GM12878 (cell line): Measurements from ENCODE around the gene GPT2. TPM values are rescaled to one million over a fixed set of nuclear protein-coding genes. Genes with fewer than 3 reads are reported as not detected.

ENCODE experiments used
- ATAC-seq: fragments of 200-7000 bp; cut with Tn5 transposase; 3 replicates; pipeline ENCODE4 v1.9.1; 2020; ENCODE audit warnings: mild to moderate bottlenecking, moderate library complexity
- BruUV-seq: library from RNA; stranded (reverse); fragments of 400-500 nt; replicated peaks from 2 replicates; lab custom pipeline; 2021; lab: Mats Ljungman, UMichigan
- CTCF ChIA-PET: fragments of 300-600 bp; sonication (Branson Sonifier 250); formaldehyde crosslinking; extraction: SDS; loops from one replicate; lab custom pipeline; 2021; ENCODE audit warnings: inconsistent platforms; lab: Yijun Ruan, JAX
- POLR2A ChIA-PET: fragments of 350-600 bp; formaldehyde crosslinking; extraction: SDS; loops from one replicate; lab custom pipeline; 2021; ENCODE audit warnings: inconsistent platforms; lab: Charles Lee
- RAD21 ChIA-PET: fragments of 300-600 bp; sonication (Branson Sonifier 250); formaldehyde crosslinking; loops from one replicate; lab custom pipeline; 2023; ENCODE audit warnings: antibody characterized with exemption; ENCODE audit not compliant: unreplicated experiment; lab: Charles Lee
- SMC1A ChIA-PET: fragments of 300-600 bp; sonication (Branson Sonifier 250); formaldehyde crosslinking; loops from one replicate; lab custom pipeline; 2023; ENCODE audit not compliant: unreplicated experiment, uncharacterized antibody; lab: Charles Lee
- DNase-seq: peaks from one replicate; pipeline ENCODE4 v3.0.0-alpha.2; 2011; ENCODE audit warnings: low read depth, low spot score
- FAIRE-seq: peaks from 3 replicates; lab custom pipeline; 2011; peaks lifted over from hg19 to GRCh38; lab: Jason Lieb, UNC
- H2AFZ ChIP-seq: 2 replicates; pipeline ENCODE4 v1.6.0; 2011; ENCODE audit warnings: low read depth, low read length, control low read depth; ENCODE audit not compliant: control insufficient read depth
- H3K27ac ChIP-seq: 2 replicates; pipeline ENCODE4 v1.5.1; 2011; ENCODE audit warnings: control low read depth; ENCODE audit not compliant: control insufficient read depth, insufficient read depth
- H3K27me3 ChIP-seq, 2 experiments: replicated peaks in 1 of 2; 2 replicates each; pipeline versions ENCODE4 v1.6.0 to v1.6.1; 2011; ENCODE audit warnings: low read length in 1 of 2; ENCODE audit not compliant: control insufficient read depth in 2 of 2, insufficient read depth in 2 of 2
- H3K36me3 ChIP-seq, 2 experiments: 2 replicates each; pipeline ENCODE4 v1.5.1; 2011; ENCODE audit warnings: low read length in 1 of 2; ENCODE audit not compliant: control insufficient read depth in 2 of 2, insufficient read depth in 2 of 2
- H3K4me1 ChIP-seq: 2 replicates; pipeline ENCODE4 v1.6.1; 2011; ENCODE audit warnings: mild to moderate bottlenecking, low read length, moderate library complexity, mixed read lengths; ENCODE audit not compliant: control insufficient read depth, insufficient read depth
- H3K4me2 ChIP-seq: 2 replicates; pipeline ENCODE4 v1.6.0; 2011; ENCODE audit warnings: control low read depth; ENCODE audit not compliant: control insufficient read depth, insufficient read depth
- H3K4me3 ChIP-seq: fragments of 200-600 bp; sonication (generic); 2 replicates; pipeline ENCODE4 v1.5.1; 2016
- H3K79me2 ChIP-seq: 2 replicates; pipeline ENCODE4 v1.6.0; 2011; ENCODE audit warnings: low read length; ENCODE audit not compliant: control insufficient read depth, insufficient read depth
- H3K9ac ChIP-seq: 2 replicates; pipeline ENCODE4 v1.8.0; 2011; ENCODE audit warnings: low read length, control low read depth, mixed read lengths; ENCODE audit not compliant: control insufficient read depth, insufficient read depth
- H3K9me3 ChIP-seq: replicated peaks from 3 replicates; pipeline ENCODE4 v1.5.1; 2011; ENCODE audit warnings: mild to moderate bottlenecking, low read length; ENCODE audit not compliant: control insufficient read depth, insufficient read depth
- H4K20me1 ChIP-seq: 2 replicates; pipeline ENCODE4 v1.6.0; 2011; ENCODE audit not compliant: control insufficient read depth, insufficient read depth
- ATF2 ChIP-seq: IDR thresholded peaks from 2 replicates; pipeline ENCODE4 v1.6.1; 2012; ENCODE audit warnings: low read length, inconsistent platforms
- E4F1 ChIP-seq: fragments of 450-650 bp; IDR thresholded peaks from 2 replicates; pipeline ENCODE4 v1.6.1; 2018; ENCODE audit warnings: borderline replicate concordance, mild to moderate bottlenecking; ENCODE audit not compliant: partially characterized antibody
- SMARCA5 ChIP-seq: fragments of 450-650 bp; IDR thresholded peaks from 2 replicates; pipeline ENCODE4 v1.6.1; 2017; ENCODE audit warnings: mild to moderate bottlenecking
- WGBS: methylation state at CpG from one replicate; pipeline ENCODE4 v1.1.6; 2016; ENCODE audit warnings: low lambda C conversion rate; ENCODE audit not compliant: insufficient replicate concordance, insufficient coverage; ENCODE audit errors: missing lambda C conversion rate; 5-methylcytosine and 5-hydroxymethylcytosine counted together
- in situ Hi-C: fragments of 300-500 bp; cut with MboI; formaldehyde crosslinking; loops from 9 replicates; pipeline ENCODE4 v1.14.3; 2018; ENCODE audit warnings: mixed read lengths
- intact Hi-C: fragments of 100-400 bp; cut with micrococcal nuclease; formaldehyde crosslinking; loops from one replicate; pipeline ENCODE4 v1.14.2; 2022; ENCODE audit not compliant: unreplicated experiment
- polyA plus RNA-seq, 11 experiments: library from polyadenylated mRNA; depleted of rRNA in 4 of 11; unstranded in 6 of 11; stranded (reverse) in 5 of 11; fragments of >200 nt; fragmentation: Nextera tagmentation in 4 of 11; fragmentation: Illumina TruSeq in 1 of 11; extraction: Ambion mirVana in 4 of 11; extraction: Trizol in 1 of 11; gene quantifications; 1 replicate in 1 of 11; 2 replicates in 10 of 11; pipeline versions ENCODE4 v1.2.1 to v1.2.3, GENCODE V29; 2011 to 2016; ENCODE audit warnings: inconsistent platforms in 2 of 11, missing spikeins in 2 of 11, low read depth in 1 of 11
- total RNA-seq, 4 experiments: library from RNA; depleted of rRNA in 3 of 4; stranded (reverse); fragments of >200 nt in 3 of 4; fragmentation: Illumina TruSeq in 1 of 4; extraction: Trizol in 1 of 4; gene quantifications; 2 replicates each; pipeline versions ENCODE4 v1.2.1 to v1.2.3, GENCODE V29; 2013 to 2021
- TF ChIP-seq, protein P1 (sequence below): fragments of 150-350 bp; IDR thresholded peaks from 2 replicates; pipeline ENCODE4 v1.6.1; 2014; ENCODE audit warnings: mild to moderate bottlenecking, low read depth, low read length
- TF ChIP-seq, protein P2 (sequence below): fragments of 450-650 bp; IDR thresholded peaks from 2 replicates; pipeline ENCODE4 v1.6.1; 2016; ENCODE audit warnings: mild to moderate bottlenecking, moderate library complexity, borderline replicate concordance
- TF ChIP-seq, protein P3 (sequence below): IDR thresholded peaks from 2 replicates; pipeline ENCODE4 v1.6.1; 2012; ENCODE audit warnings: low read depth, low read length, improper control_type of control experiment

GPT2 gene
- total and polyA plus RNA-seq, 10 of the 15 experiments (the other 5 are each of a cell fraction or from before 2014, with no cell fraction given) = 0.45 to 9.9 (median 4.3) TPM

GRCh38 chr16:46974352-46974751, 90.2 kb downstream of the GPT2 start (continued):
- TF ChIP-seq ATF2 = peak; percentile 41; the same call in 1 of the 2 replicates
- TF ChIP-seq SMARCA5 = 0 out of 2 replicates have a peak, but pooled peaks have one; percentile 23

DNA sequence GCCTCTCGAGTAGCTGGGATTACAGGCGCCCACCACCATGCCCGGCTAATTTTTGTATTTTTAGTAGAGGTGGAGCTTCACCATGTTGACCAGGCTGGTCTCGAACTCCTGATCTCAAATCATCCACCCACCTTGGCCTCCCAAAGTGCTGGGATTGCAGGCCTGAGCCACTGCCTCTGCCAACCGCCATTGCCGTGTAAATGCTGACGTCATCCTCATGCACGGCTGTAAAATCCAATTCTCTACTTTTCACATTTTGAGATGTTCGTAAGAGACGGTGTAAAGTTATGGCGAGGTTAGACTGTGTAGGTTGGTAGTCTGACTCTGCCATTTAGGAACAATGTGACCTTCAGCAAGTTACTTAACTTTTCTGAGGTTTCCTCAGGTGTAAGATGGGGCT, 91.0 kb downstream of the GPT2 start:
- H3K27ac ChIP-seq = no peak overlapping the region
- peaks cover 23% of the 10 kb centered on the region for H3K4me1 ChIP-seq
- H3K27me3 ChIP-seq = no peaks in the 10 kb centered on the region
- 99% methylated on average over 11 of the region's 11 CpGs for WGBS
- H2AFZ ChIP-seq = no peak overlapping the region
- H3K9me3 ChIP-seq = no peaks in the 10 kb centered on the region
- DNase-seq (no peak), FAIRE-seq (no peak), ATAC-seq (no peak)
- H3K79me2 ChIP-seq = peaks cover 46% of the 10 kb centered on the region
- in situ Hi-C loops = no loop called here
- intact Hi-C loops = no loop called here
- H3K4me3 ChIP-seq = no peak overlapping the region
- BruUV-seq = no TSS peak
- H3K4me2 ChIP-seq = peak overlapping the region; percentile 63; the same call in 1 of the 2 replicates
- ChIA-PET RAD21 (interaction anchor here (0.6 to 4.6 kb wide), 4 partner anchors 43 to 1381 kb away, joined by 3 to 29 read pairs (median 10); partner anchors contain the start of gene NETO2), POLR2A (interaction anchor here (0.6 to 1.7 kb wide), 7 partner anchors 8 to 233 kb away, joined by 3 to 9 read pairs (median 4); no protein-coding TSS in a partner anchor), CTCF (interaction anchor here (0.6 to 3.1 kb wide), 5 partner anchors 12 to 302 kb away, joined by 3 to 17 read pairs (median 6); no protein-coding TSS in a partner anchor), SMC1A (interaction anchor here (1.1 to 4.2 kb wide), 7 partner anchors 8 to 162 kb away, joined by 3 to 31 read pairs (median 5); no protein-coding TSS in a partner anchor)
- H3K9ac ChIP-seq = no peak overlapping the region
- H3K36me3 ChIP-seq = peaks cover 0 to under 1% of the 10 kb centered on the region in 2 experiments; a peak in 2 of 4 replicates
- H4K20me1 ChIP-seq = no peaks in the 10 kb centered on the region
- TF ChIP-seq, protein P1, sequence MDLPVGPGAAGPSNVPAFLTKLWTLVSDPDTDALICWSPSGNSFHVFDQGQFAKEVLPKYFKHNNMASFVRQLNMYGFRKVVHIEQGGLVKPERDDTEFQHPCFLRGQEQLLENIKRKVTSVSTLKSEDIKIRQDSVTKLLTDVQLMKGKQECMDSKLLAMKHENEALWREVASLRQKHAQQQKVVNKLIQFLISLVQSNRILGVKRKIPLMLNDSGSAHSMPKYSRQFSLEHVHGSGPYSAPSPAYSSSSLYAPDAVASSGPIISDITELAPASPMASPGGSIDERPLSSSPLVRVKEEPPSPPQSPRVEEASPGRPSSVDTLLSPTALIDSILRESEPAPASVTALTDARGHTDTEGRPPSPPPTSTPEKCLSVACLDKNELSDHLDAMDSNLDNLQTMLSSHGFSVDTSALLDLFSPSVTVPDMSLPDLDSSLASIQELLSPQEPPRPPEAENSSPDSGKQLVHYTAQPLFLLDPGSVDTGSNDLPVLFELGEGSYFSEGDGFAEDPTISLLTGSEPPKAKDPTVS = no peak
- TF ChIP-seq, protein P2, sequence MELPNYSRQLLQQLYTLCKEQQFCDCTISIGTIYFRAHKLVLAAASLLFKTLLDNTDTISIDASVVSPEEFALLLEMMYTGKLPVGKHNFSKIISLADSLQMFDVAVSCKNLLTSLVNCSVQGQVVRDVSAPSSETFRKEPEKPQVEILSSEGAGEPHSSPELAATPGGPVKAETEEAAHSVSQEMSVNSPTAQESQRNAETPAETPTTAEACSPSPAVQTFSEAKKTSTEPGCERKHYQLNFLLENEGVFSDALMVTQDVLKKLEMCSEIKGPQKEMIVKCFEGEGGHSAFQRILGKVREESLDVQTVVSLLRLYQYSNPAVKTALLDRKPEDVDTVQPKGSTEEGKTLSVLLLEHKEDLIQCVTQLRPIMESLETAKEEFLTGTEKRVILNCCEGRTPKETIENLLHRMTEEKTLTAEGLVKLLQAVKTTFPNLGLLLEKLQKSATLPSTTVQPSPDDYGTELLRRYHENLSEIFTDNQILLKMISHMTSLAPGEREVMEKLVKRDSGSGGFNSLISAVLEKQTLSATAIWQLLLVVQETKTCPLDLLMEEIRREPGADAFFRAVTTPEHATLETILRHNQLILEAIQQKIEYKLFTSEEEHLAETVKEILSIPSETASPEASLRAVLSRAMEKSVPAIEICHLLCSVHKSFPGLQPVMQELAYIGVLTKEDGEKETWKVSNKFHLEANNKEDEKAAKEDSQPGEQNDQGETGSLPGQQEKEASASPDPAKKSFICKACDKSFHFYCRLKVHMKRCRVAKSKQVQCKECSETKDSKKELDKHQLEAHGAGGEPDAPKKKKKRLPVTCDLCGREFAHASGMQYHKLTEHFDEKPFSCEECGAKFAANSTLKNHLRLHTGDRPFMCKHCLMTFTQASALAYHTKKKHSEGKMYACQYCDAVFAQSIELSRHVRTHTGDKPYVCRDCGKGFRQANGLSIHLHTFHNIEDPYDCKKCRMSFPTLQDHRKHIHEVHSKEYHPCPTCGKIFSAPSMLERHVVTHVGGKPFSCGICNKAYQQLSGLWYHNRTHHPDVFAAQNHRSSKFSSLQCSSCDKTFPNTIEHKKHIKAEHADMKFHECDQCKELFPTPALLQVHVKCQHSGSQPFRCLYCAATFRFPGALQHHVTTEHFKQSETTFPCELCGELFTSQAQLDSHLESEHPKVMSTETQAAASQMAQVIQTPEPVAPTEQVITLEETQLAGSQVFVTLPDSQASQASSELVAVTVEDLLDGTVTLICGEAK = no peak
- TF ChIP-seq E4F1 = no peak
- TF ChIP-seq, protein P3, sequence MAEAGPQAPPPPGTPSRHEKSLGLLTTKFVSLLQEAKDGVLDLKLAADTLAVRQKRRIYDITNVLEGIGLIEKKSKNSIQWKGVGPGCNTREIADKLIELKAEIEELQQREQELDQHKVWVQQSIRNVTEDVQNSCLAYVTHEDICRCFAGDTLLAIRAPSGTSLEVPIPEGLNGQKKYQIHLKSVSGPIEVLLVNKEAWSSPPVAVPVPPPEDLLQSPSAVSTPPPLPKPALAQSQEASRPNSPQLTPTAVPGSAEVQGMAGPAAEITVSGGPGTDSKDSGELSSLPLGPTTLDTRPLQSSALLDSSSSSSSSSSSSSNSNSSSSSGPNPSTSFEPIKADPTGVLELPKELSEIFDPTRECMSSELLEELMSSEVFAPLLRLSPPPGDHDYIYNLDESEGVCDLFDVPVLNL = no peak
